ENCODE data around the gene GASK1A.
"Not testable (repeated sequence)": the region's sequence is repeated elsewhere in the genome, so short reads cannot be mapped to it uniquely, and the experiment has no call there.

GASK1A gene

GRCh38 chr3:42979044-42979972, at the start of gene GASK1A:
TSS of gene GASK1A (plus strand) at chr3:42979311. CDS start at chr3:42979643, 332 bp downstream.
- peak; percentile 36 to 46 for DNase-seq

DNA sequence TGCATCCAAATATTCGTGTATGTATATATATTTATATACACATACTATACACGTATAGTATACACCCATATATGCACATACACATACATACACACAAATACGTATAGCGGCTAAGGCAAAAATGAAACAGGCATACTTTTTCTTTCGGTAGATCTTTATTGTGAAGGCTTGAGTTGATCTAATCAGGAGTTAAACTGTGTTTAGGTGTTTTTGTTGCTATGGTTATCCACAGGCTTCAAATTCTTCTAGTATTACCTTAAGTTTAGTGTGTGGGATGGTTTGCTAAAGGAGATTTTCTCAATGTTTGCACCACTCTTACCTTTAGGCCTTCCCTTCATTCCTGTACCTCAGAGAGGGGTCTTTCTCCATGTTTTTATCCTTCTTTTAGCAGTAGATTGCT, 45.0 kb upstream of the GASK1A start:
- no peak for DNase-seq

GRCh38 chr3:42934910-42935309, 44.2 kb upstream of the GASK1A start:
- no peak for DNase-seq

GRCh38 chr3:42935472-42935871, 43.6 kb upstream of the GASK1A start:
- no peak for DNase-seq

DNA sequence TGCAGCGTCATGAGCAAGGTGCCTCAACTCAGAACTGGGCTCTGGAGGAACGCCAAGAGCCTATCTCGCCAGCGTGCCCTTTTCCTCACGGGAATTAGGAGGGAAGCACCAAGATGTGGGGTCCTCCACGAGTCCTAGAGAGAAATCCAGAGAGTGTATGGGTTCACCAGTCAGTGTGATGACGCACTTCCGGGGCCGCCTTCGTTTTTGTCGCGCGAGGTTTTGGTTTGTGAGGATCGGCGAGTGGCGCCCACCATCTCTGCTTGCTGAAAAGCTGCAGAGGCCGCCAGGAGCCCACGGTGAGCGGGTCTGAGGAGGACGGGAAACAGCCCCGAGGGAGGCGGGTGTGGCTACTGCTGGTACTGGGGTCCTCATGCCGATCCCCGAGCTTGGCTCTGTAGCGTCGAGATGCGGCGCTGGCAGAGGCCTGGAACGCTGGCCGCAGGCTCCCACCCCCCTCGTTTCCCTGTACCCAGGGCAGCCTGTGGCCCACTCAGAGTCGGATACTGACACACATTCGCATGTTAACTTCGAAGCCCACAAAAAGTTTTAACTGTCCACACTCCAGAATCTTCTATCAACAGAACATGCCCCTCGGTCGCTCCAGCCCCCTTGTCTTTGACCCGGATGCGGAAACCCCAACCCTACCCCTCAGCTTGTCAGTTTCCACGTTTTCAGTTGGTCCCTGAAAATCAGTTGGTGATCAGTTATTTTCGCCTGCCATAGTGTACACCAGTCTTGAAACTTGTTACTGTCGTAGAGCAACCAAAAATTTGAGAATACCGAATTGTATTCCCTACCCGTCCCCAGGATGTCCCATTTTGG, 42.7 kb upstream of the GASK1A start:
- DNase-seq = peak; percentile 57 to 86

GRCh38 chr3:42937334-42937733, 41.8 kb upstream of the GASK1A start:
- DNase-seq = peak in 1 of 2 experiments; percentile 31

GRCh38 chr3:42942693-42943092, 36.4 kb upstream of the GASK1A start:
- no peak for DNase-seq

DNA sequence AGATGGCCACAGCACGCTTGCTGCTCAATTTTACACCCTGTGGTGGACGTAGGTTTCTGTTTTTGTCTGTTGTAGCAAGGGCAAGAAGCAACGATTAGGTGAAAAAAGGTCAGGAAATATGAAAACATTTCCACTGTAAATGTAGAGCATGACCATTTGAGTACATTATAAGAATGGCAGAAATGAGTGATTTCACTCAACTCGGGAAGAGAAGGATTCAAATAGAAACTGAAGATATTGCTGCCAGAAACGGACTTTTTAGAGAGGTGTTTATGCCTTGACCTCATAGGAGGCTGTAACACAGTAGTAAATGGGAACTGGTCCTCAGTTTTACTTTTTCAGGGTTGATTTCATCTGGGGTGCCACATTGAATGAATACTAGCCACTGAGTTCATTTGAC, 33.1 kb upstream of the GASK1A start:
- no peak for DNase-seq

DNA sequence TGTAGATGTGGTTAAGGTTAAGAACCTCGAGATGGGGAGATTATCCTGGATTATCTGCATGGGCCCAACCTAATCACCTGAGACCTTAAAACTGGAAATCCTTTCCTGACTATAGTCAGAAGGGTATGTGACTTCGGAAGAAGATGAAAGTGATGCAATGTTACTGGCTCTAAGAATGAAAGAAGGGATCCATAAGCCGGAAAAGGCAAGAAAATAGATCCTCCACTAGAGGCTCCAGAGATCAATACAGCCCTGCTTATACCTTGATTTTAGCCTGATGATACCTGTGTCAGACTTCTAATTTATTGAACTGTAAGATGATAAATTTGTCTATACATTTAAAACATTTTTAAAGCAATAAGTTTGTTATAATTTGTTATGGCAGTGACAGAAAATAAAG, 21.5 kb upstream of the GASK1A start:
- DNase-seq = no peak

DNA sequence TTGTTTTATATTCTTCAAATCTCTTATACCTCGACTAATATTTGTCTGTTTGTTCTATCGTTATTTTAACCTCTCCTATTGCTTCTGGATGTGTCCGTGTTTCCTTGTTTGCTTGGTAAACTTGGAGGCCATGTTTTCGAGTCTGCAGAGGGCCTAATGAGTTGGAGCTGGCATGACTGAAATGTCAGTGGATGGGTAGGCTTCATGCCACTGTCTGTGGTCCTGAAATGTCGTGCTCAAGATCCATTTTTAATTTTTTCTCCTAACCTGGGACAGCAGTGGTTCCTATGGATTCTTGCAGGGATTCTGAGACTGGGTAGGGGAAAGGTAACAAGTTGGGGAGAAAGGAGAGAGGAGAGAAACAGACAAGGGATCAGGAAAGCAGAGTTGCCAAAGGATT, 18.8 kb upstream of the GASK1A start:
- DNase-seq = no peak

- DNase-seq = peak; percentile 10 to 28
These were observed 18.3 kb upstream of the GASK1A start for GRCh38 chr3:42960786-42961185.

GRCh38 chr3:42961633-42962032, 17.5 kb upstream of the GASK1A start:
- DNase-seq = peak; percentile 16 to 73

GRCh38 chr3:42963269-42963668, 15.8 kb upstream of the GASK1A start:
- DNase-seq = no peak

GRCh38 chr3:42964266-42964665, 14.8 kb upstream of the GASK1A start:
- no peak for DNase-seq

- no peak for DNase-seq
These were observed 8.6 kb upstream of the GASK1A start for GRCh38 chr3:42970557-42970956.

- no peak for DNase-seq
These were observed 7.9 kb upstream of the GASK1A start for GRCh38 chr3:42970976-42971772.

- not testable (repeated sequence) for DNase-seq
These were observed 4.2 kb upstream of the GASK1A start for GRCh38 chr3:42974906-42975305.

DNA sequence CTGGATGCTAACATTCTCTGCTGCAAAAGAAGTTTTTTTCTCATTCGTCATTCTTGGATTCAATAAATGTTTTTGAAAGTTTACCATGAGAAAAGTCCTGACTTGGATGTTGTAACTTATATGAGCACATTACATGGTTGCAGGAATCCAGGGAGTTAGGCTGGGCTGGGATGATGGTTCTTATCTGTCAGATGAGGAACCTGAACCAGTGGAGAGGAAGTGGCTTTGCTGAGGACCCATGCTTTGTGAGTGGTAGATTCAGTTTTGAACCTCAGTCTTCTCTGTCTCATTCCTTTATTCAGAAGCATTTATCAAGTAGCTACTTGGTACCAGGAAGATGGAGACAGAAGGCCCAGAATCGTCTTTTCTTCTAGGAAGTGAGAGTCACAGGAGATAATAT, 3.7 kb upstream of the GASK1A start:
- DNase-seq = no peak

GRCh38 chr3:42975955-42976354, 3.2 kb upstream of the GASK1A start:
- no peak for DNase-seq

DNA sequence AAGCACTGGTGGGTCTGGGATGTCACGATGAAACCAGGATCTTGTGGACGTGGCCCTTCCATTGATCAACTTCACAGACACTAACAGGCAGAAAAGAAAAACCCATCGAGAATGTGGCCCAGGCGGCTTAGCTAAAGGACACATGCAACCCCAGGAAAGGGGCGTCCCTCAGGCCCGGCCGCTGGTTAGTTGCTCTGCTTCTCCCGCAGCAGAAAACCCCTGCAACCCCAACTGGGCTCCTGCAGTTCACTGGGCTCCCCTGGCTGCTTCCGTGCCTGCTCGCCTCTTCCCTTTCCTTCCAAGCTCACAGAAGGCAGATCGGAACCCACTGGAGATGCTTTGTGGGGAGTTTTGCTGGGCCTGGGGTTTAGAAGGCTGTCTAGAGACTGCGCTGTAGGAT, 1.1 kb downstream of the GASK1A start:
- no peak for DNase-seq

DNA sequence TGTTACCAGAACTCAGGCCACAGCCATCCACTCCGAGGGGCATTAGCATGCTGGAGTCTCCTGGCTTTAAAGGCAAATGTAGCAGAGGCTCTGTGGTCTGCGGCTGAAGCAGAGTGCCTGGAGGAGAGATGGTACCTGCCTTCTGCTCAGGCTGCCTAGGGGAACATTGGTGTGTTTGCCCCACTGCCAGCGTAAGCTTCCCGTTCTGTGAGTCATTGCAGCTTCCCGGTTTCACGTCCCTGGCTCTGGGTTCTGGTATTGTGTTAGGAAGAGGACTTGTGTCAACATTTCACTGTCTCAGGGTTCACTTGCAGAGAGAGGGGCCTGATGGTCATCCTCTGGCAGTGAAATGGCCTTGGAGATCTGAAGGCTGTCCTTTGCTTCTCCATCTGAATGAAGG, 1.8 kb downstream of the GASK1A start:
- DNase-seq = no peak

- DNase-seq = no peak
These were observed 3.7 kb downstream of the GASK1A start for GRCh38 chr3:42982645-42983412.
